ENCODE measurements around the gene MBD3.

DNA sequence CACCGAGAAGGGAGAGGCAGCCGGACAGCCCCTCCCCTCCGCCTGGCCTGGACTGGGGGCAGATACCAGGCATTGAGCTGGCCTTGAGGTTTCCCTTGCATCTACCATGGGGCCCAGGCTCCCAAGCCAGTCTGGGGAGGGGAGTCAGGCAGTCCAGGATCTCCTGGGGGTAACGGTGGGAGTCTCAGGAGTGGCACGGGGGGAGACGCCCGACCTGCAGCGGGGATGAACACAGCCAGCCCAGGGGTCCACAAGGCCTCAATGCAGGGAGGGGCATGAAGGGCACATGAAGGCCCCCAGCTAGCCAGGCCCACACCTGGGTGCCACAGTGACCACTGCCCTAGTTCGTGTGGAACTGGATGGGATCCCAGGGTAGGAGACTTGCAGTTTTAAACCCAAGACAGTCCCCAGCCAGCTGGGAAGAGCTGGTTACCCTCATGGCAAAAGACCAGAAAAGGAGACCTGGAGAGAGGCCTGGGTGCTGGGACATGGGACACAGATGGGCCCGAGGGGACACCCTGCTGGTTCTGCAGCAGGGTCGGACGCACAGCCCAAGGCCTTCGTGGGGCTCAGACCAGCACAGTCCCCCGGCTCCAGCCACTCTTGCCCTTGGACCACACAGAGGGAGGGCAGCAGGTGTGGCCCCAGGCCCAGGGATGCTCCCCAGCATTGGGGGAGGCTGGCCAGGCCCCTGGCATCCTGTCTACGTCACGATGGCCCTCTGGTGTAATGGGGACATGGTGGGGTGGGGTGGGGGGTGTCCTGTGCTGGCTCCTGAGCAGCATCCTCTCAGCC, 17.2 kb upstream of the MBD3 start:
- TF ChIP-seq, protein P1, sequence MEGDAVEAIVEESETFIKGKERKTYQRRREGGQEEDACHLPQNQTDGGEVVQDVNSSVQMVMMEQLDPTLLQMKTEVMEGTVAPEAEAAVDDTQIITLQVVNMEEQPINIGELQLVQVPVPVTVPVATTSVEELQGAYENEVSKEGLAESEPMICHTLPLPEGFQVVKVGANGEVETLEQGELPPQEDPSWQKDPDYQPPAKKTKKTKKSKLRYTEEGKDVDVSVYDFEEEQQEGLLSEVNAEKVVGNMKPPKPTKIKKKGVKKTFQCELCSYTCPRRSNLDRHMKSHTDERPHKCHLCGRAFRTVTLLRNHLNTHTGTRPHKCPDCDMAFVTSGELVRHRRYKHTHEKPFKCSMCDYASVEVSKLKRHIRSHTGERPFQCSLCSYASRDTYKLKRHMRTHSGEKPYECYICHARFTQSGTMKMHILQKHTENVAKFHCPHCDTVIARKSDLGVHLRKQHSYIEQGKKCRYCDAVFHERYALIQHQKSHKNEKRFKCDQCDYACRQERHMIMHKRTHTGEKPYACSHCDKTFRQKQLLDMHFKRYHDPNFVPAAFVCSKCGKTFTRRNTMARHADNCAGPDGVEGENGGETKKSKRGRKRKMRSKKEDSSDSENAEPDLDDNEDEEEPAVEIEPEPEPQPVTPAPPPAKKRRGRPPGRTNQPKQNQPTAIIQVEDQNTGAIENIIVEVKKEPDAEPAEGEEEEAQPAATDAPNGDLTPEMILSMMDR (conservative IDR thresholded peaks at IDR 0.05 in 1 of 2, IDR thresholded peaks at IDR 0.05 in 1 of 2; ENCODE audit: low read depth in 1 of 2, low read length in 2 of 2), result no peak
- TF ChIP-seq EZH2 (IDR thresholded peaks at IDR 0.05; ENCODE audit: low read length, missing control alignments), result no peak

All from fibroblast of lung (primary cell).